Liver (tissue), 9 donors: ENCODE measurements around the gene CD52. TPM values are rescaled to one million over a fixed set of nuclear protein-coding genes. Genes with fewer than 3 reads are reported as not detected.

Source experiments
- DNase-seq: peaks from one replicate; pipeline ENCODE4 v3.0.0-alpha.2; 2017; ENCODE audit warnings: low spot score
- H3K27ac ChIP-seq, 2 donors: one replicate each; pipeline ENCODE4 v1.7.0; 2013; ENCODE audit warnings: inconsistent platforms in 2 of 2, low read length in 2 of 2, control low read depth in 1 of 2, low read depth in 1 of 2, mild to moderate bottlenecking in 1 of 2
- H3K27me3 ChIP-seq, 4 donors: one replicate each; pipeline versions ENCODE4 v1.6.1 to v1.7.0; 2013; ENCODE audit warnings: low read length in 3 of 4, inconsistent platforms in 1 of 4, mild to moderate bottlenecking in 1 of 4, moderate library complexity in 1 of 4; ENCODE audit not compliant: control insufficient read depth in 4 of 4, insufficient read depth in 4 of 4
- H3K36me3 ChIP-seq, 4 donors: one replicate each; pipeline versions ENCODE4 v1.6.1 to v1.7.0; 2013; ENCODE audit warnings: low read length in 3 of 4, mild to moderate bottlenecking in 3 of 4, low read depth in 1 of 4, moderate library complexity in 1 of 4; ENCODE audit not compliant: control insufficient read depth in 4 of 4, insufficient read depth in 3 of 4
- H3K4me1 ChIP-seq, 4 donors: one replicate each; pipeline versions ENCODE4 v1.6.1 to v1.7.0; 2013; ENCODE audit warnings: low read length in 3 of 4, mild to moderate bottlenecking in 3 of 4, moderate library complexity in 1 of 4; ENCODE audit not compliant: control insufficient read depth in 4 of 4, insufficient read depth in 4 of 4
- H3K4me3 ChIP-seq, 3 donors: one replicate each; pipeline versions ENCODE4 v1.6.1 to v1.7.0; 2013; ENCODE audit warnings: low read length in 3 of 3, control low read depth in 1 of 3, low read depth in 1 of 3, mild to moderate bottlenecking in 1 of 3
- H3K9ac ChIP-seq, 2 donors: one replicate each; pipeline ENCODE4 v1.7.0; 2013; ENCODE audit warnings: low read length in 2 of 2, mild to moderate bottlenecking in 2 of 2, moderate library complexity in 2 of 2, control low read depth in 1 of 2, low read depth in 1 of 2
- H3K9me3 ChIP-seq, 4 donors: one replicate each; pipeline versions ENCODE4 v1.6.1 to v1.7.0; 2013; ENCODE audit warnings: low read length in 3 of 4; ENCODE audit not compliant: control insufficient read depth in 4 of 4
- CTCF ChIP-seq: fragments of 150-350 bp; IDR thresholded peaks from 2 replicates; pipeline ENCODE4 v1.5.1; 2017; ENCODE audit warnings: improper control_type of control experiment, low read depth, low read length; ENCODE audit not compliant: missing input control
- FOXA2 ChIP-seq: IDR thresholded peaks from 2 replicates; pipeline ENCODE4 v1.6.1; 2016; ENCODE audit warnings: antibody characterized with exemption
- MAX ChIP-seq: IDR thresholded peaks from 2 replicates; pipeline ENCODE4 v1.6.1; 2016; ENCODE audit warnings: antibody characterized with exemption
- RAD21 ChIP-seq, 2 donors: IDR thresholded peaks; 2 replicates each; pipeline ENCODE4 v1.6.1; 2016; ENCODE audit warnings: antibody characterized with exemption in 2 of 2, mild to moderate bottlenecking in 2 of 2
- SP1 ChIP-seq: IDR thresholded peaks from 2 replicates; pipeline ENCODE4 v1.6.1; 2018; ENCODE audit warnings: antibody characterized with exemption, mild to moderate bottlenecking
- TAF1 ChIP-seq: conservative IDR thresholded peaks from 2 replicates; pipeline ENCODE4 v1.6.1; 2016; ENCODE audit warnings: antibody characterized with exemption, mild to moderate bottlenecking
- YY1 ChIP-seq: IDR thresholded peaks from 2 replicates; pipeline ENCODE4 v1.6.1; 2016; ENCODE audit warnings: antibody characterized with exemption, mild to moderate bottlenecking
- WGBS: extraction: QIAGEN DNeasy Blood & Tissue Kit; methylation state at CpG from one replicate; pipeline ENCODE4 v1.1.7; 2013; 5-methylcytosine and 5-hydroxymethylcytosine counted together
- polyA plus RNA-seq, 2 donors: library from polyadenylated mRNA; stranded (reverse) in 1 of 2; unstranded in 1 of 2; fragments of 200-250 nt in 1 of 2; fragments of >200 nt in 1 of 2; fragmentation: Nextera tagmentation in 1 of 2; extraction: Ambion mirVana in 1 of 2; gene quantifications; one replicate each; pipeline versions ENCODE4 v1.2.1 to v1.2.3, GENCODE V29; 2013 to 2015
- total RNA-seq, 2 donors: library from RNA; depleted of rRNA; stranded (reverse); fragments of >200 nt; gene quantifications; one replicate each; pipeline ENCODE4 v1.2.3, GENCODE V29; 2014
- donor health status: healthy.
- donor health status: healthy.
- donor health status: healthy.
- donor health status: healthy.
- donor health status: healthy.

CD52 gene
- total and polyA plus RNA-seq, 4 donors: 1.7 to 16.4 (median 8.9) TPM

- TF ChIP-seq CTCF (no peak), SP1 (no peak), TAF1 (no peak), YY1 (no peak), FOXA2 (no peak), MAX (no peak), RAD21 (IDR thresholded peaks at IDR 0.05) (no peak)
- Histone ChIP-seq H3K9me3 (no peaks in the 10 kb centered on the region), H3K36me3 (no peaks in the 10 kb centered on the region), H3K27ac (no peak overlapping the region), H3K9ac (no peak overlapping the region), H3K4me1 (no peaks in the 10 kb centered on the region), H3K27me3 (no peaks in the 10 kb centered on the region), H3K4me3 (no peak overlapping the region)
- no peak for DNase-seq
- 94% methylated on average over 3 of the region's 3 CpGs for WGBS
Observed at GRCh38 chr1:26368486-26368885, 50.7 kb downstream of the CD52 start.

Other genes with a start within 250 kb of the CD52 start
- 1 to 10 TPM; 6.4 to 9.2 TPM for gene PDIK1L, start 206.1 kb upstream of the CD52 start, total RNA-seq
- 1 to 10 TPM; 3.2 TPM for gene PDIK1L, start 206.1 kb upstream of the CD52 start, polyA plus RNA-seq
- gene FAM110D, start 158.9 kb upstream of the CD52 start, total RNA-seq: under 1 TPM; 0.14 to 0.50 TPM
- gene FAM110D, start 158.9 kb upstream of the CD52 start, polyA plus RNA-seq: under 1 TPM; 0.10 to 0.39 TPM
- gene C1orf232, start 149.0 kb upstream of the CD52 start, total RNA-seq: not detected
- gene C1orf232, start 149.0 kb upstream of the CD52 start, polyA plus RNA-seq: not detected
- 10 to 100 TPM in 1 of 2 donors, 1 to 10 TPM in 1; 5.7 to 15.7 TPM for gene ZNF593, start 148.1 kb upstream of the CD52 start, total RNA-seq
- 10 to 100 TPM; 44.8 to 81.4 TPM for gene ZNF593, start 148.1 kb upstream of the CD52 start, polyA plus RNA-seq
- gene ZNF593OS, start 146.1 kb upstream of the CD52 start, total RNA-seq: not detected
- gene ZNF593OS, start 146.1 kb upstream of the CD52 start, polyA plus RNA-seq: under 1 TPM; 0.10 to 0.32 TPM
- gene CNKSR1, start 140.5 kb upstream of the CD52 start, total RNA-seq: 1 to 10 TPM in 1 of 2 donors, under 1 TPM in 1; 0.56 to 1.2 TPM
- gene CNKSR1, start 140.5 kb upstream of the CD52 start, polyA plus RNA-seq: 1 to 10 TPM in 1 of 2 donors, under 1 TPM in 1; 0.48 to 2.2 TPM
- not detected for gene CATSPER4, start 127.4 kb upstream of the CD52 start, total RNA-seq
- not detected for gene CATSPER4, start 127.4 kb upstream of the CD52 start, polyA plus RNA-seq
- gene CEP85, start 83.8 kb upstream of the CD52 start, total RNA-seq: 10 to 100 TPM in 1 of 2 donors, 1 to 10 TPM in 1; 7.3 to 14.6 TPM
- gene CEP85, start 83.8 kb upstream of the CD52 start, polyA plus RNA-seq: 1 to 10 TPM; 2.6 to 3.4 TPM
- 10 to 100 TPM in 1 of 2 donors, 1 to 10 TPM in 1; 4.5 to 10.0 TPM for gene SH3BGRL3, start 37.9 kb upstream of the CD52 start, total RNA-seq
- gene SH3BGRL3, start 37.9 kb upstream of the CD52 start, polyA plus RNA-seq: 10 to 100 TPM; 36.0 to 93.2 TPM
- gene UBXN11, start 11.3 kb upstream of the CD52 start, total RNA-seq: 1 to 10 TPM; 3.0 to 9.5 TPM
- gene UBXN11, start 11.3 kb upstream of the CD52 start, polyA plus RNA-seq: 1 to 10 TPM; 5.7 to 8.9 TPM
- under 1 TPM; under 0.01 TPM for gene CRYBG2, start 36.2 kb downstream of the CD52 start, total RNA-seq
- gene CRYBG2, start 36.2 kb downstream of the CD52 start, polyA plus RNA-seq: under 1 TPM in 1 of 2 donors, not detected in 1; 0.12 TPM
- gene ZNF683, start 54.8 kb downstream of the CD52 start, total RNA-seq: under 1 TPM in 1 of 2 donors, not detected in 1; 0.17 TPM
- under 1 TPM in 1 of 2 donors, not detected in 1; 0.09 TPM for gene ZNF683, start 54.8 kb downstream of the CD52 start, polyA plus RNA-seq
- gene LIN28A, start 92.9 kb downstream of the CD52 start, total RNA-seq: not detected
- gene LIN28A, start 92.9 kb downstream of the CD52 start, polyA plus RNA-seq: not detected
- gene DHDDS, start 114.4 kb downstream of the CD52 start, total RNA-seq: 10 to 100 TPM; 10.6 to 19.7 TPM
- 10 to 100 TPM; 13.5 to 21.7 TPM for gene DHDDS, start 114.4 kb downstream of the CD52 start, polyA plus RNA-seq
- gene HMGN2, start 154.5 kb downstream of the CD52 start, total RNA-seq: 100 to 1,000 TPM in 1 of 2 donors, 10 to 100 TPM in 1; 51.8 to 218 TPM
- 100 to 1,000 TPM in 1 of 2 donors, 10 to 100 TPM in 1; 81.8 to 183 TPM for gene HMGN2, start 154.5 kb downstream of the CD52 start, polyA plus RNA-seq
- 10 to 100 TPM in 1 of 2 donors, 1 to 10 TPM in 1; 9.7 to 26.8 TPM for gene RPS6KA1, start 211.8 kb downstream of the CD52 start, total RNA-seq
- gene RPS6KA1, start 211.8 kb downstream of the CD52 start, polyA plus RNA-seq: 1 to 10 TPM; 4.0 to 5.1 TPM